GM21390 (cell line): ENCODE measurements around the gene GBGT1.
"Not testable (repeated sequence)": the region's sequence is repeated elsewhere in the genome, so short reads cannot be mapped to it uniquely, and the experiment has no call there.

Experiments
- ATAC-seq: cut with Tn5 transposase; IDR thresholded peaks from one replicate; pipeline ENCODE4 v1.9.1; 2021; ENCODE audit not compliant: unreplicated experiment

The GBGT1 gene

GRCh38 chr9:133199648-133200321 lies 36.1 kb upstream of the GBGT1 start:
- ATAC-seq, result no peak

GRCh38 chr9:133195029-133195428 lies 31.3 kb upstream of the GBGT1 start:
- ATAC-seq, result no peak

GRCh38 chr9:133194597-133194996 lies 30.9 kb upstream of the GBGT1 start:
- ATAC-seq, result no peak

DNA sequence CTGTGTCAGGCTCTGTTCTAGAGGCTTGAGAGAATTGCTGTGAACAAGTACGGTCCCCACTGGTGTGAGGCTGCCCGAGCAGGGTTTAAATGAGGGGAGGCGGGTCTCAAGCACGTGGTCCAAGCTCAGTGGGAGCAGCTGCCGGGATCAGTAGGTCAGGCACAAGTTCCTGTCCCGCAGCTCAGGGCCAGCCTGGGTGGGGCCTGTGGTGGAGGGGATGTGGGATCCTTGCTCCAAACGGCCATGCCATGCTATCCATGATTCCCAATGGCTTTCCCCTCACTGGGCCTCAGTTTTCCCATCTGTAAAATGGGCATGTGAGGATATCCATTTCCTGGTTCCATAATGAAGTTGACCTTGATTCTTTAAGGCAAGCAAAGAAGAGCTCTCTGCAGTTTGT lies 28.3 kb upstream of the GBGT1 start:
- no peak for ATAC-seq

GRCh38 chr9:133189826-133190225 lies 26.1 kb upstream of the GBGT1 start:
- no peak for ATAC-seq

GRCh38 chr9:133188843-133189180 lies 25.1 kb upstream of the GBGT1 start:
- ATAC-seq, result no peak

DNA sequence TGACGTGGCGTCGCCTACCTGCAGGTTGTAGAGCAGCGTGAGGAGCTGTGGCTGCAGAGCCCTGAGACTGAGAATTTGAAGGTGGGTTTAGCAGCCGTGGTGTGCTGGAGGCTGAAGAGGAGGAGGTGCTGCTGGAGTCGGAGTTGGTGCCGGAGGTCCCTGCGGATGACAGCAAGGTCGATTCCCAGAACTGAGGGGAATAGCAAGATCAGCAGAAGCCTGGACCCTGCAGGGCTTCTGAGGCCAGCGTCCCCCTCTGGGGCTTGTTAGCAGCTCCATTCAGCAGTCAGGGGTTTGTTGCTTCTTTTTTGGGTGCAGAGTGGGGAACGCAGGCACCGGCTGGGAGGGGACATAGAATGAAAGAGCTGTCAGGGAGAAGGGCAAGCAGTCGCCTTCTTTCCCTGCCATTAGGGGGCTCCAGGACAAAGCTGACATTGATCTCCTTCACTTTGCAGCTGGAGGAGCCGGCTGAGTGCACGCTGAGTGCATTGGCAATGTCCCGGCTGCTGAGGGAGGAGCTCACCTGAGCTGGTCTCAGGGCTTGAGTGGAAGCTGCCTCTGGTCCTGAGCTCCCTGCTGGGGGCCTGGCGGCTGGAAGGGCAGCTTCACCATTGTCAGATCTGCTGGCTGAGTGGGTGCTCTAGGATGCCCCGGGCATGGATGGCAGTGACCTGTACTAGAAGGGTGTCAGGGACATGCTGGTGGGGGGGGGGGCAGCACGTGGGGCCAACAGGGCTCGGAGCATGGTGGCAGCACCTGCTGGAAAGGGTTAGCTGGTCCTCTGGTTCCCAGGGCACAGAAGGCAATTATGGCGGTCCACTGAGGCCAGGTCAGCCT lies 24.5 kb upstream of the GBGT1 start:
- no peak for ATAC-seq

- no peak for ATAC-seq
Measured at GRCh38 chr9:133187561-133188005, 23.9 kb upstream of the GBGT1 start.

DNA sequence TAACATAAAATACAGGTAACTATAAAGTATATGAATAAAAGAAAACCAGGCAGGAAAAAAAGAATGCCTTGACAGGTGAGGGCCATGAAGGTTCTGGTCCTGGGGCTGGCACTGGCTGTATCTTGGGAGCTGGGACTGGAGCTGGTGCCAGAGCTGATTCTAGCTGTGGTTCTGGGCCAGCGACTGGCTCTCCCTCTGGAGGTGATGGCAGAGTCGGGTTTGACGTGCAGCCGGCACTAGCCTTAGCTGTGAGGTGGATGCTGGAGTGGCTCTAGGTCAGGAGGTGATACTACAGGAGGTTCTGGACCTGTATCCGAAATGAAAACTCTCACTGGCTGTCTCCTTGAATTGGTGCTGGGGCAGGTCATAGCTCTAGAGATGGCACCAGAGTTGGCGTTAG lies 23.0 kb upstream of the GBGT1 start:
- ATAC-seq, result no peak

GRCh38 chr9:133184971-133185370 lies 21.3 kb upstream of the GBGT1 start:
- no peak for ATAC-seq

DNA sequence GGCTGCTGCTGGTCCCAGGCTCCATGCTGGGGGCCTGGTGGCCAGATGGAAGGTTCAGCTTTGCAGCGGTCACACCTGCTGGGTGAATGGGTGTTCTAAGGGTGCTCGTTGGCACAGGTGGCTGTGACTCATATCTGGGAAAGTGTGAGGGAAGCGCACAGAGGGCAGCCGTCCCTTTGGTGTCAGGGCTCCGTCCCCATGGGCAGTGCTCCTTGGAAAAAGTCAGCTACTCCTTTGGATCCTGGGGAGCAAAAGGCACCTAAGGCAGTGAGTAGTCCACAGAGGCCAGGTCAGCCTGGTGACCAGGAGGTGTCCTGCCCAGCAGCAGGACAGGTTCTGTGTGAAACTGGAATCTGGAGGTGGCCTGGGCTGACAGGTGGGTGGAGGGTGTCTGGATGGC lies 18.4 kb upstream of the GBGT1 start:
- no peak for ATAC-seq

DNA sequence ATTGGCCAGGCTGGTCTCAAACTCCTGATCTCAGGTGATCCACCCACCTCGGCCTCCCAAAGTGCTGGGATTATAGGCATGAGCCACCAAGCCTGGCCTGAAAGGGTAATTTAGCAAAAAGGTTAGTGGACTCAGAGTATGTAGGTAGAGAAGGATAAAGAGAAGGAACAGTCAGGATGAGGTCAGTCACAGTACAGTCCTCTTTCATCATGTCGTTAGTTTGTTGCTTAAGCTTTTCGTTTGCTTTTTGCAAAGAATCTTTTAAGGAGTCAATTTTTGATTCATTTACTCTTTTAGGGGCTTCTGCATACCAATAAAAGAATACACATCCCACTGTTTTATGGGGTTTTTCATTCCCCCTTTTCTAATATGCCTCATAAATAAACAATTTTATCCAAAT lies 17.8 kb upstream of the GBGT1 start:
- ATAC-seq, result no peak

DNA sequence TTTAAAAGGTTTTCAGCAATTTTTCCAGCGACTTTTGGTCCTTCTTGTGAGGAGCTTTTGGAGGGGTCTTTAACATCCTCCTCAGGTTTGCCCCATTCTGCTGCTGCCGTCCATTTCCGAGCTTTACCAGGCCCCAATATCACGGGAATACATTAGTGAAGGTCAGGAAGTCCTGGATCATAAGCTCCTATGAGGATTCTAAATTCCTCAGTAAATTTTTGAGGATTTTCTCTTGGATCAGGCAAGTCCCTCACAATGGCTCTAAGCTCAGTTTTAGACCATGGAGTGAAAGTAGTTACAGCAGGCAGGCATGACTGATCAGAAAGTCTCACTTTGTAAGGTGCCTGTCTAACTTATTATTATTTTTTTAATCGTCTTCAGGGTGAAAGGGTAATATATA lies 17.2 kb upstream of the GBGT1 start:
- no peak for ATAC-seq

GRCh38 chr9:133173056-133173455 lies 9.3 kb upstream of the GBGT1 start:
- no peak for ATAC-seq

GRCh38 chr9:133171161-133171961 lies 7.6 kb upstream of the GBGT1 start:
- ATAC-seq, result no peak

DNA sequence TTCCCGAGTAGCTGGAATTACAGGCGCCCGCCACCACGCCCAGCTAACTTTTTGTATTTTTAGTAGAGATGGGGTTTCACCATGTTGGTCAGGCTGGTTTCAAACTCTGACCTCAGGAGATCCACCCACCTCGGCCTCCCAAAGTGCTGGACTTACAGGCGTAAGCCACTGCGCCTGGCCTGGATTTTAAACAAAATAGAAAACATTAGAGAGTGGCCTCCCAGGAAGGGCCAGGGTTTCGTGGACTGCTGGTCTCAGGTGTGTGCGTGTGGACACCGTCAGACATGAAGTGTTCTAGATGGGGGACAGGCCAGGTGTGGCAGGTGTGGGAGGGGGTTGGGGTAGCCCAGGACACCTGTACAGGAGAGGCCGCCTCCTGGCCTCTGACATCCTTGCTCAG lies 7.0 kb upstream of the GBGT1 start:
- ATAC-seq, result no peak

DNA sequence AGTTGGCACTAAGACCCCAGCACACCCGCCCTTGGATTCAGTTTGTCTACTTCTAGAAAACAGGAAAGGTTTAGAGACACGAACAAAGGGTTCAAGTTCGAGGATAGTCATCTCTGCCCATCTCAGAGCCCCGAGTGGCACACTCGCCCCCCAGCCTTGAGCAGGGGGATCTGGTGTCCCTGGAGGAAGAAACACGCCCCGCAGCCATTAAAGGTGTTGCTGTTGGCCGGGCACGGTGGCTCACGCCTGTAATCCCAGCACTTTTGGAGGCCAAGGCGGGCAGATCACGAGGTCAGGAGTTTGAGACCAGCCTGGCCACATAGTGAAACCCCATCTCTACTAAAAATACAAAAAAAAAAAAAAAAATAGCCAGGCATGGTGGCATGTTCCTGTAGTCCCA lies 6.0 kb upstream of the GBGT1 start:
- not testable (repeated sequence) for ATAC-seq

DNA sequence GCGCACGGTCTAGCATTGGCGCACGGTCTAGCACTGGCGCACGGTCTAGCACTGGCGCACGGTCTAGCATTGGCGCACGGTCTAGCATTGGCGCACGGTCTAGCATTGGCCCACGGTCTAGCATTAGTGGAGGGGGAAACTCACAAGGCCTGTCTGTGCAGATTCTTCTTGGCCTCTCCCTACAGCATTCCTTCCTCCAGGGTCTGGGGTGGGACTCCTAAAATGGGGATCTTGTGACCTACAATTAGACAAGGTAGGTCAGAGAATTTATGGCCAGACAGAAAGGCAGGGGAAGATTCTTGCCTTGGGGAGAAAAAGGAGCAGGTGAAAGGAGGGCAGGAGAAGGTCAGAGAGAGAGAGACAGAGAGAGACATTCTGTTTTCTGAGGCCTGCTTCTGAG lies 5.4 kb upstream of the GBGT1 start:
- no peak for ATAC-seq

DNA sequence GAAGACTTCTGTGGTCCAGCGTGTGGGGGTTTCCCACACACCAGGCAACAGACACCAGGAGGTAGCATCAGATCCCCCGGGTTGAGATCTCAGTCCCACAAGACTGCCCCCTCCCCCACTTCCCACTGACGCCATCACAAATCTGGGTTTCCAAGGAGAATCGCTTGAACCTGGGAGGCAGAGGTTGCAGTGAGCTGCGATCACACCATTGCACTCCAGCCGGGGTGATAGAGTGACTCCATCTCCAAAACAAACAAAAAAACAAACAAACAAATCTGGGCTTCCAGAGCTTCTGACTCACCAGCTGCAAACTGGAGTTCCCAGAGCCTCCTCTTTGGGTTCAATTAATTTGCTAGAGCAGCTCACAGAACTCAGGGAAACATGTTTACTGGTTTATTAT lies 4.7 kb upstream of the GBGT1 start:
- no peak for ATAC-seq

DNA sequence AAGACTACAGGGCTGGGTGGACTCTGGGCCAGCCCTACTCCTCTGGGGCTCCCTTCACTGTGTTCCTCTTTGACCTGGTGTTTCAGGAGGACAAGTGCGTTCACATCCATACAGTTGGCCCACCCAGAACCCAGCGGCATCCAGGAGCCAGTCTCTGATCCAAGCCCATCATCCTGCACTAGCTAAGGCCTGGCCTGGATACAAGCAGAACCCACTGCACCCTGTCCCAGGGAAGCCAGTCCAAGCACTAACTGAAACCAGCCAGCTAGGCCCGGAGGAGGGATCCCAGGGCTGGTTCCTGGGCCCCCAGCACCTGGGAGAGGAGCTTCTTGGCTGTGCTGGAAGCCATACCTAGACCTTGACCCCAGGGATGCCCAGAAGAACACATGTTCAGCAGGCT lies 4.1 kb upstream of the GBGT1 start:
- ATAC-seq, result no peak

DNA sequence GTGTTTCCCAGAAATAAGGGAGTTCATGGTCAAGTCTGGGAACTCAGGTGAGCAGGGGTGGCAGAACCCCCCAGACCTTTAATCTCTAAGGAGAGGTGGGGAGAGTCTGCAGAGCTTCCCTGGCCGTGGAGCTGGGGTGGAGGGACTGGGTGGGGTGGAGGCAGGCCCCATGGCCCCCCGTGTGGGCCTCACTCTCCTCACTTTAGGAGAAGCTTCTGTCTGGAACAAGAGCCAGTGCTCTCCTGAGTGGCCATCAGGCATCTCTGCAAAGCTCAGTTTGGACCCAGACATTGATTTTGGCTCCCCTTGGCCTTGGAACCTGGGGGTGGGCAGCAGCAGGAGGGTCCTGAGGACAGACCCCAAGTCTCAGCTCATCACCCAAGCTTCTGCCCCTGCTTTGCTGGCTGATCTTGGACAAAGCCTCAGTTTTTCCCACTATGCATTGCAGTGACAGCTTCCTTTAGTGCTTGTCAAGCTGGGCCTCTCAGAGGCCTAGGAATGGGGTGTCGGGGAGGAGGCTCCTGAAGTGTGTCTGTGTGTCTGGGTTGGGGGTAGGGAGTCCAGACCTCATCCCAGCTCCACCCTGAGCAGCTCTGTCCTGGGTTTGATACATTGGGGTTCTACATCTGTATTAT lies 3.5 kb upstream of the GBGT1 start:
- no peak for ATAC-seq
